DMS53 treated with DMSO at 0.1 percent for 48 hours (cell line): ENCODE measurements around the gene PSMD7.
"Not testable (repeated sequence)": the region's sequence is repeated elsewhere in the genome, so short reads cannot be mapped to it uniquely, and the experiment has no call there.

ENCODE experiments used
- DNase-seq: peaks from one replicate; lab custom pipeline; 2025; ENCODE audit not compliant: unreplicated experiment; lab: John Stamatoyannopoulos, UW

The PSMD7 gene

GRCh38 chr16:74296104-74296431, 546 bp upstream of the PSMD7 start:
- peak; percentile 50 for DNase-seq

GRCh38 chr16:74297145-74297665, 591 bp downstream of the PSMD7 start:
- no peak for DNase-seq

GRCh38 chr16:74298104-74298503, 1.5 kb downstream of the PSMD7 start:
- no peak for DNase-seq

- DNase-seq = no peak
These were observed 5.7 kb downstream of the PSMD7 start for GRCh38 chr16:74302341-74302740.

GRCh38 chr16:74304164-74304834, 7.7 kb downstream of the PSMD7 start:
- no peak for DNase-seq

GRCh38 chr16:74304835-74305176, 8.2 kb downstream of the PSMD7 start:
- no peak for DNase-seq

GRCh38 chr16:74305281-74305680, 8.7 kb downstream of the PSMD7 start:
- DNase-seq = no peak

GRCh38 chr16:74305978-74306784, 9.6 kb downstream of the PSMD7 start:
- DNase-seq = no peak

- no peak for DNase-seq
These were observed 10.8 kb downstream of the PSMD7 start for GRCh38 chr16:74307383-74307782.

- peak; percentile 31 for DNase-seq
These were observed 13.5 kb downstream of the PSMD7 start for GRCh38 chr16:74309789-74310781.

GRCh38 chr16:74315059-74315458, 18.4 kb downstream of the PSMD7 start:
- DNase-seq = no peak

GRCh38 chr16:74320707-74321106, 24.1 kb downstream of the PSMD7 start:
- no peak for DNase-seq

GRCh38 chr16:74321356-74321755, 24.7 kb downstream of the PSMD7 start:
- DNase-seq = no peak

- no peak for DNase-seq
These were observed 25.7 kb downstream of the PSMD7 start for GRCh38 chr16:74322301-74322710.

GRCh38 chr16:74324777-74325176, 28.2 kb downstream of the PSMD7 start:
- not testable (repeated sequence) for DNase-seq

- DNase-seq = no peak
These were observed 29.0 kb downstream of the PSMD7 start for GRCh38 chr16:74325641-74326040.

GRCh38 chr16:74328346-74328745, 31.7 kb downstream of the PSMD7 start:
- not testable (repeated sequence) for DNase-seq

GRCh38 chr16:74332469-74332868, 35.9 kb downstream of the PSMD7 start:
- not testable (repeated sequence) for DNase-seq

- DNase-seq = not testable (repeated sequence)
These were observed 40.9 kb downstream of the PSMD7 start for GRCh38 chr16:74337506-74337905.

GRCh38 chr16:74339226-74339625, 42.6 kb downstream of the PSMD7 start:
- DNase-seq = not testable (repeated sequence)

- not testable (repeated sequence) for DNase-seq
These were observed 56.4 kb downstream of the PSMD7 start for GRCh38 chr16:74353038-74353437.
